GM21825 (cell line): ENCODE measurements around the gene KIF12.

Experiments used
- ATAC-seq: cut with Tn5 transposase; IDR thresholded peaks from one replicate; pipeline ENCODE4 v1.9.1; 2021; ENCODE audit warnings: mild to moderate bottlenecking, moderate library complexity; ENCODE audit not compliant: unreplicated experiment

KIF12 gene

GRCh38 chr9:114107286-114108001 lies 8.4 kb upstream of the KIF12 start:
- ATAC-seq, result no peak

DNA sequence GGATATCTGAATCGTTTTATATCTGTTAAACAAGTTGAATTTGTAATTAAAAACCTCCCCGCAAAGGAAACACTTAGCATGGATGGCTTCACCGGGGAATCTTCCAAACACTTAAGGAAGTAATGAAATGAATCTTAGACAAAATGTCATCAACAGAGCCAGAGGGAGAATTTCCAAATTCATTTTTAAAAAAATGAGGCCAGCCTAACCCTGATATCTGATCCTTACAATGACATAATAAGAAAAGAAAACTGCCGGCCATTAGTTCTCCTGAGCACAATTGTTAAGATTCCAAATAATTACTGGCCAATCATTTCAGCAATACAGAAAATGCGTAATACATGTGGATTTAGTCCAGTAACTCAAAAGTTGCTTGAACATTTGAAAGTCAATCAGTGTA lies 6.1 kb upstream of the KIF12 start:
- ATAC-seq, result no peak

DNA sequence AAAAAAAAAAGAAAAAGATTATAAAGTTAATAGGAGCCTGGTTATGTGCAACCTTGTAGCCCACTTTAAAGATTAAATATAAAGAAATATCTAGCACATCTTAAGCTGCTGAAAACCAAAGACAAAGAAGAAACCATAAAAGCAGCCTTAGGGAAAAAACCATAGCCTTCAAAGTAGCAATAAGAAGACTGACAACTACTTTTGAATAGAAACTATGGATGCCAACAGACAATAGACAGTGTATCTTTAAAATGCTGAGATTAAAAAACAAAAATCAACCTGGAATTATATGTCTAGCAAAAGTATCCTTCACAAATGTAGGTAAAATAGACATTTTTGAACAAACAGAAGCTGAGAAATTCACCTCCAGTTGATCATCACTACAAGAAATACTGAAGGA lies 3.4 kb upstream of the KIF12 start:
- ATAC-seq, result no peak

GRCh38 chr9:114100536-114100935 lies 1.4 kb upstream of the KIF12 start:
- no peak for ATAC-seq

DNA sequence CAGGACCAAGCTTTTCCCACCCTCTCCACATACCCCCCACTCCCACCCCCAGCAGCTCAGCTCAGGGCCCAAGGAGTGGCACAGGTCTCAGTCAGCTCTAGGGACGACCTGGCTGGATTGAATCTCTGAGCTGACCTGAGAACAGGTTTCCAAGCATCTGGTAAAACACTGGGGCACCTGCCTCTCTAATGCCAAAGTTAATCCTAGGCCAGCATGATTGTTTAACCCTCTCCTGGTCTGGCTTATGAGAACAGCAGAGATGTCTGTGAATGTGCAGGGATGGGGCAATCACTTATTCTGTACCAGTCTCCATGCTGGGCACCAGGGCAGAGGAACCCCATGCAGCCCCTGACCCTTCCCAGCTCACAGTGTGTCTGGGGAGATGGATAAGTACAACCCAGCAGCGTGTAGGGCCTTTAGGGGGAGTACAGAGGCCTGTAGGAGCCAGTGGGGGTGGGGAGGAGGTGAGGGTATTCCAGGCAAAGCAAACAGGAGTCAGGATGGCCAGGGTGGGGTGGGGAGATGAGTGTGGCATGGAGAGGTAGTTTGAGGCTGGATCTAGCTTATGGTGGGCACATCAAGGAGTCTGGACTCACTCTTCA lies 678 bp upstream of the KIF12 start:
- ATAC-seq, result no peak

GRCh38 chr9:114098021-114098935 lies 814 bp downstream of the KIF12 start:
- no peak for ATAC-seq

DNA sequence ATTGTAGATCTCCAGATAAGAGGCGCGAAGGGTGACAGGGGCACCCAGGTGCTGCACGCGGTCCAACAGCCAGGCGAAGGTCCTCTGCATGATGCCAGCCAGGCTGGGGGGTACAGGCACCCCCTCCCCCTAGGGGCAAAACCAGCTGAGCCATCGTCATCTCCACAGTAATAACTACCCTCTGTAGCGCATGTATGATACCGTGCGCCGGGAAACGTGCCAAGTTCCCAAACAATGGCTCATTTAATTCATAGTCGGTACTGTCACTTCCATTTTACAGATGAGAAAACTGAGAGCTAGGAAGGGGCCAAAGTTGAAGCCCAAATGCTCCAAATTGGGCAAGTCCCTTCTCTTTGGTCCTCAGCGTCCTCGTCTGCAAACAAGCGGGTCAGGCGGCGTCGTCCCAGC lies 1.5 kb downstream of the KIF12 start:
- ATAC-seq, result no peak

DNA sequence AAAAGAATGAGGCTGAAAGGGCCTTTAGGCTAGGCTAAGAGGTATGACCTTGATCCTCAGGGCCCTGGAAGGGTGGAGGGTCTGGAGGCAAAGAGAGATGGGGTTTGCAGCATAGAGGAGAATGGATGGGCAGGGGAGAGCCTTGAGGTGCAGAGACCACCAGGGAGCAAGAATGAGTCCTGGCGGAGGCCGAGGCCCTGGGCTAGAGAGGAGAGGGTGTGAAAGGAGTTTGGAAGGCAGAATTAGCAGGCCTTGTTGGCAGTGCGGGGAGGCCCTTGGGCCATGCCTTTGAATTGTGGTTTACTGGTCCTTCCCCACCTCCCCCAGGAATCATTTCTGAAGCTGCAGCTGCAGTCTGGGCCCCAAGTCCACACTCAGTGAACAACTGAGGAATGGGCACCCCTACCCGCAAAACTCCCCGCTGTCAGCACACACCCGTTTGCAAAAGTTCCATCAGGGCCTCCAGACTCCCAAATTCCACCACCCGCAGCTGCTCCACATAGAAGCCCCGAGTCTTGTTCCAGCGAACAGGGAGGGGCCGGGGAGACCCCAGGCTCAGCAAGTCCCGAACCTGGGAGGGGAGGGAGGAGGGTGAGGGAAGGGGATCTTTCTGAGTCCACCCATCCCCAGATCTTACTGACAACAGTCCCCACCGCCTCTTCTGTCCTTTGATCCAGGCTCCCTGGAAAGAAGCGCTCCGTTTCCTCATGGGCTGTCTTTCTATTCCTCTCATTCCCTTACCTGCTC lies 2.1 kb downstream of the KIF12 start:
- ATAC-seq, result no peak

GRCh38 chr9:114096041-114096511 lies 3.0 kb downstream of the KIF12 start:
- ATAC-seq, result no peak

DNA sequence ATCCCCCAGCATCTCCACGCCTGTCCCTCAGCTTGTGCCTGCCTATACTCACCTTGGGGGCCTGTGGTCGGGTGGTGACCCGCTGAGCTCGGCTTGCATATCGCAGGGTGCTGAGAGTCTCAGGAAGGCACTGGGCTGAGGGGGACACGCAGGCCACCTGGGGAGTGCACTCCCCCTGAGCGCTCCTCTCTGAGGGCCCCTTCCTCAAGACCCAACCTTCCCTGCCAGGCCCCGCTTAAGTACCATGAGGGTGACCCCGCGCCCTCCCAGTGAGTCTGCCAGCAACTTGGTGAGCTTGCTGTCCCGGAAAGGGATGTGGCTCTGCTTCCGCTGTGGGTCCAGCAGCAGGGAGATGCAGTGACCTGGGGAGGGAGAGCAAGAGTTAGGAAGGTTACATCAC lies 4.1 kb downstream of the KIF12 start:
- no peak for ATAC-seq

GRCh38 chr9:114093761-114094505 lies 5.2 kb downstream of the KIF12 start:
- no peak for ATAC-seq

- ATAC-seq, result no peak
These were observed 6.0 kb downstream of the KIF12 start for GRCh38 chr9:114093031-114093471.

- no peak for ATAC-seq
These were observed 6.8 kb downstream of the KIF12 start for GRCh38 chr9:114092336-114092735.

GRCh38 chr9:114091711-114092110 lies 7.4 kb downstream of the KIF12 start:
- ATAC-seq, result no peak

- ATAC-seq, result no peak
These were observed 8.3 kb downstream of the KIF12 start for GRCh38 chr9:114090798-114091197.

- ATAC-seq, result no peak
These were observed 9.8 kb downstream of the KIF12 start for GRCh38 chr9:114089206-114089840.

GRCh38 chr9:114088571-114089170 lies 10.4 kb downstream of the KIF12 start:
- ATAC-seq, result no peak

GRCh38 chr9:114087721-114088120 lies 11.4 kb downstream of the KIF12 start:
- ATAC-seq, result no peak

- ATAC-seq, result no peak
These were observed 12.5 kb downstream of the KIF12 start for GRCh38 chr9:114086607-114087006.
